Hematopoietic multipotent progenitor cell treated with erythropoietin and hydrocortisone succinate and interleukin-3 and kit ligand, for 15 days (in vitro differentiated cells): ENCODE measurements around the gene DNAJC28.
"Not testable (repeated sequence)": the region's sequence is repeated elsewhere in the genome, so short reads cannot be mapped to it uniquely, and the experiment has no call there.

Experiments used
- DNase-seq: peaks from one replicate; pipeline ENCODE4 v3.0.0-alpha.2; 2015; ENCODE audit warnings: low spot score

The DNAJC28 gene

DNA sequence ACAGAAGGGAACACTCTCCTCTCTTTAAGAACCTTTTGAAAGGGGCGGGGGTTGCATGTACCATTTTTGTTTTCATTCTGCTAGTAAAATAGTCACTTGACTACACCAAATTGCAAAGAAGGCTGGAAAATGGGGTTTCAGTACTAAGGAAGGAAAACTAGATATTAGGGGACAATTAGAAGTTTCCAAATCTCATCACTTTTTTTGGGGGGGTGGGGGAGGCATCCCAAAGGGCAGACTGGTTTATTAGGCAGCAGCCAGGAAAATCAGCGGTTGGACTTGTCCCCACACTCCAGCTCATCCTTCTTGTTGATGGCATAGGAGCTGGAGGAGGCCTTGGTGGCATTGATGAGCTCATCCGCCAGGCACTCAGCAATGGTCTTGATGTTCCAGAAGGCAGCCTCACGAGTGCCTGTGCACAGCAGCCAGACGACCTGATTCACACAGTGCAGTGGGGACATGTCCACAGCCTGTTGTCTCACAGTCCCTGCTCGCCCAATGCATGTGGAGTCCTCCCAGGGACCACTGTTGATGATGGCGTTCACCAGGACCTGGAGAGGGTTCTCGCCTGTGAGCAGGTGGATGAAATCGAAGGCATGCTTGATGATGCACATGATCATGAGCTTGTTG, 10.1 kb downstream of the DNAJC28 start:
- no peak for DNase-seq

GRCh38 chr21:33480481-33481103, 10.9 kb downstream of the DNAJC28 start:
- no peak for DNase-seq

DNA sequence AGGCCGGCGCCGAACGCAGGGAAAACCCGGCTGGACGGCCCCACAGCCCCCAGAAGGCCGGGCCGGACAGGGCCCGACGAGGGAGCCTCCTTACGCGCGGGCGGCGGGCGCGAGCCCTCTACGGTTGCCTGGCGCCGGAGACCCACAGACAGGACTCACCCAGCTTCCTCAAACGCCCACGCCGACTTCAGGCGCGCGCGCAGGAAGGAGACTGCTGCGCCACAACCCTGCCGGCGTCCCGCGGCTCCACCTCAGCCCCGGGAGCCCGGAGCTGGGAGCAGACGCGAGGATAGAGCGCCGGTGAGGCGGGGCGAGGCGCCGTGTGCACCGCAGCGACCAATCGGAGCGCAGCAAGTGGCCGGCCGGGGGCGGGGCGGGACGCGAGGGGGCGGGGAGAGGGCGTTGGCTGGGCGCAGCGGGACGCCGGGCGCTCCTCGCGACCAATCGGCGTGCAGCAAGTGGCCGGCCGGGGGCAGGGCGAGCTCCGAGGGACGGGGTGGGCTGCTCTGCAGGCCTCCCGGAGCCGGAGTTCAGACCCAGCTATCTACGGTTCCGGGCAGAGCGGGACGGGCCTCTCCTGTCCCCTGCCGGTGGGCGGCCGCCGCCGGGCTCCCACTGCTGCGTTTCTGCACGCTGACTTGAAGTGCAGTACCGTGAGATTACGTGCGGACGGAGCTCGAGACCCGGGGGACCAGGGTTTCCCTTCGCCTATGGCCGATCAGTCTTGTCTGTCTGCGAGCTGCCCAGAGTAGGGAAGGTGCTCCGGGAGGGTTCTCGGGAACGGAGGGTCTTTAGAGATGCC, 11.6 kb downstream of the DNAJC28 start, which contains the start of gene TMEM50B:
TMEM50B (minus strand) TSS at position 296 of the 802 bp plus-strand sequence. CDS start 11,089 bp downstream, outside the sequence.
- DNase-seq, result peak; percentile 95

- peak; percentile 49 for DNase-seq
These were observed 12.4 kb downstream of the DNAJC28 start for GRCh38 chr21:33478935-33479678.

GRCh38 chr21:33478182-33478581, 13.3 kb downstream of the DNAJC28 start:
- no peak for DNase-seq

- no peak for DNase-seq
These were observed 14.4 kb downstream of the DNAJC28 start for GRCh38 chr21:33477066-33477465.

- no peak for DNase-seq
These were observed 18.2 kb downstream of the DNAJC28 start for GRCh38 chr21:33473344-33473743.

GRCh38 chr21:33470701-33471100, 20.8 kb downstream of the DNAJC28 start:
- no peak for DNase-seq

DNA sequence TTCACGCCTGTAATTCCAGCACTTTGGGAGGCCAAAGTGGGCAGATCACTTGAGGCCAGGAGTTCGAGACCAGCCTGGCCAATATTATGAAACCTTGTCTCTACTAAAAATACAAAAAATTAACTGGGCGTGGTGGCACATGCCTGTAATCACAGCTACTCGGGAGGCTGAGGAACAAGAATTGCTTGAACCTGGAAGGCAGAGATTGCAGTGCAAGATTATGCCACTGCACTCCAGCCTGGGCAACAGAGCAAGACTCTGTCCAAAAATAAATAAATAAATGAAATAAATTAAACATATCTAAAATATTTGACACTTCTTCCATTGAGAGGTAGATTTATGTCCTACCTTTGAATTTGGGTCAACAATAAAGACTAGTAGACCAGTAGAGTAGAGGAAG, 22.3 kb downstream of the DNAJC28 start:
- DNase-seq, result not testable (repeated sequence)

- no peak for DNase-seq
These were observed 29.8 kb downstream of the DNAJC28 start for GRCh38 chr21:33461538-33462250.

GRCh38 chr21:33458861-33459260, 32.7 kb downstream of the DNAJC28 start:
- no peak for DNase-seq

DNA sequence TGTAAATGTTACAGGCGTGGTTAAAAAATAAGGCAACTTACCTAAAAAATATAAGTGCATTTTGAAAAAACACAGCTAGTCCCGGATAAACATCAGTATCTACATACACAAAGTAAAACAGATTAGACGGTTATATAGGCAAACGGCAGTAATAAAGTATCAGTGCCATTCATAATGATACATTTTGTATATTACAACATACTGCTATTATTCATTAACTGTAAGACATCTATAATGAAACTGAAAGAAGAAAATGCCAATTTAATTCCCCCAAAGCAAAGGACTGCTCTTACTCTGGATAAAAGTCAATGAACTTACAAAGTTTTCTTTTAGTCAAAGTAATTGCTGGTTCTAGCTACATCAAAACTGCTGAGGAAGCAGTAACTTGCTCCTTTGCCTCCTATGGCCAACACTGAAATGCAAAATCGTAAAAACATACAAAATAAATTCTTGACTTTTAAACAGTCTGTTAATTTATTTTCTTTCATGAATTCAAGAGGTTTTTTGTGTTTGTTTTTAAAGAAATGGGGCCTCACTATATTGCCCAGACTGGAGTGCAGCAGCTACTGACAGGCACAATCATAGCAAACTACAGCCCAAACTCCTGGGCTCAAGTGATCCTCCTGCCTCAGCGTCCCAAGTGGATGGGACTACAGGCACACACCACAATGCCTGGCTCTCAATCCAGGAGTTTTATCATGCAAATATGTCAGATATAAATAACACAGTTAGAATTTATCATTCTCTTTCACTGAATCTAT, 35.6 kb downstream of the DNAJC28 start:
- no peak for DNase-seq

- no peak for DNase-seq
These were observed 39.2 kb downstream of the DNAJC28 start for GRCh38 chr21:33452362-33452761.

DNA sequence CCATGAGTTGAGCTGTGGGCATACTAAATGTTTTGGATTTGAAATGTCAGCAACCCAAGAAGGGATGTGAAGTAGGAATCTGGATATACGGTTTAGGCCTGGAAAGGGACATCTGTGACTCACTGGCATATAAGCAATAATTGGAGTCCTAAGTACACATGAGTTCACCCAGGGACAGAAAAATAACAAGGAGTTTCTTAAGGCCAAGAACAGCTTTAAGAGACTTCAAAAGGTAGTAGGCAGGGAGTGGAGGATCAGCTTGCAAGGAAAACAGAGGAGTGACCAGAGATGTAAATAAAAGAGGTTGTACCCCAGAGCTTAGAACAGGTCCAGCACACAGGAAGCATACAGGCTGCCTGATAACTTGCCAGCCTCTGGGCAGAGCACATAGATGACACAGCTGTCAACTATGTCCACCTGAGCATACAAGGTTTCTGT, 39.9 kb downstream of the DNAJC28 start:
- no peak for DNase-seq

- no peak for DNase-seq
These were observed 41.9 kb downstream of the DNAJC28 start for GRCh38 chr21:33449616-33450015.

DNA sequence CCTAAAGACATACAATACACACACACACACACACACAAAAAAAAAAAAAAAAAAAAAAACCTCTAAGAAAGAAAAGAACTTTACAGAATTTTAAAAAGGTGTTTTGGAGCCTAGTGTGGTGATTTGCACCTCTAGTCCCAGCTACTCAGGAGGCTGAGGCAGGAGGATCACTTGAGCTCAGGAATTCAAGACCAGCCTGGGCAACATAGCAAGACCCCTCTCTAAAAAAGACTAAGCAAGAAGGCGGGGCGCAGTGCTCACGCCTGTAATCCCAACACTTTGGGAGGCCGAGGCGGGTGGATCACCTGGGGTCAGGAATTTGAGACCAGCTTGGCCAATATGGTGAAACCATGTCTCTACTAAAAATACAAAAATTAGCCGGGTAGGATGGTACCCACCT, 44.9 kb downstream of the DNAJC28 start:
- not testable (repeated sequence) for DNase-seq

DNA sequence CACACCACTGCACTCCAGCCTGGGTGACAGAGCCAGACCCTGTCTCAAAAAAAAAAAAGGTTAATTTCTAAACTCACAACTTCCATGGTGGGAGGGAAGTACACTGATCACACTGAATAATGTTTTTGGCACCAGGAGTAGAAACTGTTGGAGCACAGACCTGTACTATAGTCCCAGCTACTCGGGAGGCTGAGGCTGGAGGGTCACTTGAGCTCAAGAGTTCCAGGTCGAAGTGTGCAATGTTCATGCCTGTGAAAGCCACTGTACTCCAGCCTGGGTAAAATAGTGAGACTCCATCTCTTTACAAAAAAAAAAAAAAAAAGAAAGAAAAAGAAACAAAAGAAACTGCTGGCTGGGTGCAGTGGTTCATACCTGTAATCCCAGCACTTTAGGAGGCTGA, 47.0 kb downstream of the DNAJC28 start:
- no peak for DNase-seq

GRCh38 chr21:33443194-33443593, 48.3 kb downstream of the DNAJC28 start:
- DNase-seq, result no peak

- DNase-seq, result no peak
These were observed 49.7 kb downstream of the DNAJC28 start for GRCh38 chr21:33441489-33442477.
